Astrocyte (in vitro differentiated cells and primary cell): Measurements from ENCODE around the gene OSTC.

Source experiments
- EZH2 ChIP-seq: IDR thresholded peaks from 2 replicates; pipeline ENCODE4 v1.6.1; 2012; ENCODE audit warnings: mild to moderate bottlenecking, low read length, inconsistent platforms; ENCODE audit not compliant: insufficient read depth
- TF ChIP-seq, protein P1 (sequence below): IDR thresholded peaks from 2 replicates; pipeline ENCODE4 v1.5.1; 2011; ENCODE audit warnings: low read depth, mild to moderate bottlenecking, inconsistent platforms, low read length, moderate library complexity; ENCODE audit not compliant: insufficient read depth

DNA sequence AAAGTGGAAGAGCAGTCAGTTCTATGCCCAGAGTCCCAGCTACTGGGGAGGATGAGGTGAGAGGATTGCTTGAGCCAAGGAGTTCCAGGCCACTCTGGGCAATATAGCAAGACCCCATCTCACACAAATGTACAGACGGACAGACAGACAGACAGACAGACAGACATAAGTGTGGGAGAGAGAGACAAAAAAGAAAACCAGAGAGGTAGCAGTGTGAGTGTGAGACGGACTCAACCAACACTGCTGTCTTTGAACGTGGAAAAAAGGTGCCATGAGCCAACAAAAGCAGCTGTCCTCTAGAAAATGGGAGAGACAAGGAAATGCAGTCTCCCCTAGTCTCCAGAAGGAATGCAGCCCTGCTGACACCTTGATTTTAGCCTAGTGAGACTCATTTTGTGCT, 48.2 kb upstream of the OSTC start:
- TF ChIP-seq, protein P1, sequence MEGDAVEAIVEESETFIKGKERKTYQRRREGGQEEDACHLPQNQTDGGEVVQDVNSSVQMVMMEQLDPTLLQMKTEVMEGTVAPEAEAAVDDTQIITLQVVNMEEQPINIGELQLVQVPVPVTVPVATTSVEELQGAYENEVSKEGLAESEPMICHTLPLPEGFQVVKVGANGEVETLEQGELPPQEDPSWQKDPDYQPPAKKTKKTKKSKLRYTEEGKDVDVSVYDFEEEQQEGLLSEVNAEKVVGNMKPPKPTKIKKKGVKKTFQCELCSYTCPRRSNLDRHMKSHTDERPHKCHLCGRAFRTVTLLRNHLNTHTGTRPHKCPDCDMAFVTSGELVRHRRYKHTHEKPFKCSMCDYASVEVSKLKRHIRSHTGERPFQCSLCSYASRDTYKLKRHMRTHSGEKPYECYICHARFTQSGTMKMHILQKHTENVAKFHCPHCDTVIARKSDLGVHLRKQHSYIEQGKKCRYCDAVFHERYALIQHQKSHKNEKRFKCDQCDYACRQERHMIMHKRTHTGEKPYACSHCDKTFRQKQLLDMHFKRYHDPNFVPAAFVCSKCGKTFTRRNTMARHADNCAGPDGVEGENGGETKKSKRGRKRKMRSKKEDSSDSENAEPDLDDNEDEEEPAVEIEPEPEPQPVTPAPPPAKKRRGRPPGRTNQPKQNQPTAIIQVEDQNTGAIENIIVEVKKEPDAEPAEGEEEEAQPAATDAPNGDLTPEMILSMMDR, result no peak
- TF ChIP-seq EZH2, result no peak
